Erythroblast (primary cell): ENCODE results near the gene SARDH.

Experiments
- GATA1 ChIP-seq: IDR thresholded peaks from 2 replicates; pipeline ENCODE4 v1.6.1; 2011; ENCODE audit warnings: low read depth, mild to moderate bottlenecking, control low read depth, low read length, moderate library complexity
- POLR2A ChIP-seq: IDR thresholded peaks from 2 replicates; pipeline ENCODE4 v1.6.1; 2011; ENCODE audit warnings: mild to moderate bottlenecking, low read length

DNA sequence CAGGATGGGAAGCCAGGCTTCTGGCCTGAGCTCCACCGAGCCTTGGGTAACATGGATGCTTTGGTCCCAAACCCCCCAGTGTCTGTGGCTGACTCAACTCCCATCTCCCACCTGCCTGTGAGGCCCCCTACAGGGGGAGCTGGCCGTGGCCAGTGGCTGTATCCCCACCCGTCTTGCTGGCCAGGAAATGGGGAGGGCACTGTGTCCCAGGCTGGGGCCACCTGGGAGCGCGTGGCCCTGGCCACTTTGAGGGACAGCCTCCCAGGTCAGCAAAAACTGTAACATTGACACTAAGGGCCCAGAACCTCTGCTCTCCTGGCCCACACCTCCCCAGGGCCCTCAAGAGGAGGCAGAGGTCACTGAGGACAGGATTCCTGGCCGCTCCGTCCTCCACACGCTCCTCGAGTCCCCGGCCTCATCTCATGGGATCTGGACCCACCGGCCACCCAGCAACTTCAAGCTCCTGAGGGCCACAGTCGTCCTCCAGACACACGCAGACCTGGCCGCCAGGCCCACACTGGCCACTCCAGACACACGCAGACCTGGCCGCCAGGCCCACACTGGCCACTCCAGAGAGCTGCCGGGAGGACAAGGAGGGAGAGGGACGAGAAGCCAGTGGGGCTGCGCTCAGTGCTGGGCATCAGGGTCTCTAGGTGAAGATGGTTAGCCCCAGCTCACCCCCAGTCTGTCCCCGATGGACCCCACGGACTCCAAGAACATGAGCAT, 57.7 kb downstream of the SARDH start:
- no peak for TF ChIP-seq POLR2A
- TF ChIP-seq GATA1: no peak
